A673 (cell line): Measurements from ENCODE around the gene GPR183. TPM values are rescaled to one million over a fixed set of nuclear protein-coding genes. Genes with fewer than 3 reads are reported as not detected.

Experiments used
- BruUV-seq: library from RNA; stranded (reverse); fragments of 400-500 nt; replicated peaks from 2 replicates; lab custom pipeline; 2021; lab: Mats Ljungman, UMichigan
- CTCF ChIA-PET: fragments of 300-600 bp; sonication (Branson Sonifier 250); formaldehyde crosslinking; loops from one replicate; lab custom pipeline; 2022; ENCODE audit warnings: antibody characterized with exemption; lab: Charles Lee
- POLR2A ChIA-PET: fragments of 300-600 bp; sonication (Branson Sonifier 250); formaldehyde crosslinking; loops from one replicate; lab custom pipeline; 2022; ENCODE audit warnings: antibody characterized with exemption; ENCODE audit not compliant: low non-redundant PET; lab: Charles Lee
- DNase-seq: peaks from one replicate; pipeline ENCODE4 v3.0.0-alpha.2; 2015; ENCODE audit warnings: low spot score
- H3K27ac ChIP-seq: fragments of 200-600 bp; sonication (generic); 2 replicates; pipeline ENCODE4 v1.5.1; 2016; ENCODE audit warnings: mixed run types, low read depth, mild to moderate bottlenecking, mixed read lengths, antibody characterized with exemption, low read length; ENCODE audit not compliant: poor library complexity, severe bottlenecking
- H3K27me3 ChIP-seq: fragments of 200-600 bp; sonication (generic); replicated peaks from 2 replicates; pipeline ENCODE4 v1.6.1; 2017; ENCODE audit warnings: mixed run types, low read depth, mild to moderate bottlenecking, mixed read lengths, antibody characterized with exemption, low read length; ENCODE audit not compliant: insufficient read depth, poor library complexity
- H3K36me3 ChIP-seq: fragments of 200-600 bp; sonication (generic); 2 replicates; pipeline ENCODE4 v1.6.1; 2016; ENCODE audit warnings: mixed run types, mild to moderate bottlenecking, mixed read lengths, antibody characterized with exemption, low read length; ENCODE audit not compliant: insufficient read depth, poor library complexity, severe bottlenecking
- H3K4me1 ChIP-seq: fragments of 200-600 bp; sonication (generic); 2 replicates; pipeline ENCODE4 v1.6.1; 2017; ENCODE audit warnings: mixed run types, mild to moderate bottlenecking, mixed read lengths, antibody characterized with exemption, low read length; ENCODE audit not compliant: insufficient read depth, poor library complexity, severe bottlenecking
- H3K4me3 ChIP-seq: fragments of 200-600 bp; sonication (generic); 2 replicates; pipeline ENCODE4 v1.5.1; 2016; ENCODE audit warnings: low read depth, mixed run types, mild to moderate bottlenecking, mixed read lengths, low read length; ENCODE audit not compliant: poor library complexity, severe bottlenecking
- H3K9me3 ChIP-seq: fragments of 200-600 bp; sonication (generic); 2 replicates; pipeline ENCODE4 v1.6.1; 2016; ENCODE audit warnings: mixed run types, low read depth, mild to moderate bottlenecking, mixed read lengths, antibody characterized with exemption, low read length; ENCODE audit not compliant: poor library complexity, severe bottlenecking
- CTCF ChIP-seq: fragments of 300-800, 200-600 bp; sonication (generic); conservative IDR thresholded peaks from 2 replicates; pipeline ENCODE4 v1.5.1; 2017; ENCODE audit warnings: low read depth, mild to moderate bottlenecking, antibody characterized with exemption, low read length, moderate library complexity, mixed read lengths
- EZH2 ChIP-seq: fragments of 200-600 bp; sonication (generic); IDR thresholded peaks from 2 replicates; pipeline ENCODE4 v1.6.1; 2017; ENCODE audit warnings: borderline replicate concordance, low read depth, mild to moderate bottlenecking, mixed read lengths, antibody characterized with exemption, low read length; ENCODE audit not compliant: poor library complexity, severe bottlenecking
- intact Hi-C: fragments of 100-400 bp; cut with micrococcal nuclease; formaldehyde crosslinking; loops from one replicate; pipeline ENCODE4 v1.10.0; 2022; ENCODE audit not compliant: unreplicated experiment
- total RNA-seq: library from RNA; stranded (reverse); gene quantifications from 2 replicates; pipeline ENCODE4 v1.2.3, GENCODE V29; 2021

GPR183 gene
- total RNA-seq, 1 experiment from 2014 or later = not detected

- intact Hi-C loops = no loop called here
- Histone ChIP-seq H3K4me3 (no peak overlapping the region), H3K36me3 (peaks cover 8% of the 10 kb centered on the region), H3K9me3 (no peaks in the 10 kb centered on the region), H3K4me1 (no peaks in the 10 kb centered on the region), H3K27ac (no peak overlapping the region), H3K27me3 (no peaks in the 10 kb centered on the region)
- BruUV-seq = no TSS peak
- ChIA-PET CTCF (no interaction called here), POLR2A (no interaction called here)
- no peak for DNase-seq
- no peak for TF ChIP-seq EZH2
- TF ChIP-seq CTCF = no peak
Measured at GRCh38 chr13:99339736-99340397, 32.7 kb upstream of the GPR183 start.

GRCh38 chr13:99339230-99339721 lies 32.1 kb upstream of the GPR183 start:
- intact Hi-C loops = no loop called here
- peaks cover 8% of the 10 kb centered on the region for H3K36me3 ChIP-seq
- H3K27me3 ChIP-seq = no peaks in the 10 kb centered on the region
- H3K4me1 ChIP-seq = no peaks in the 10 kb centered on the region
- no peaks in the 10 kb centered on the region for H3K9me3 ChIP-seq
- no peak overlapping the region for H3K4me3 ChIP-seq
- no peak for DNase-seq
- TF ChIP-seq EZH2 (no peak), CTCF (no peak)
- CTCF ChIA-PET = no interaction called here
- POLR2A ChIA-PET = no interaction called here
- BruUV-seq = no TSS peak
- H3K27ac ChIP-seq = no peak overlapping the region

- BruUV-seq = no TSS peak
- no peak overlapping the region for H3K27ac ChIP-seq
- no peaks in the 10 kb centered on the region for H3K27me3 ChIP-seq
- CTCF ChIA-PET = no interaction called here
- intact Hi-C loops = no loop called here
- no peaks in the 10 kb centered on the region for H3K4me1 ChIP-seq
- no peaks in the 10 kb centered on the region for H3K9me3 ChIP-seq
- H3K4me3 ChIP-seq = no peak overlapping the region
- TF ChIP-seq EZH2 (no peak), CTCF (no peak)
- POLR2A ChIA-PET = no interaction called here
- peaks cover 5% of the 10 kb centered on the region for H3K36me3 ChIP-seq
- DNase-seq = no peak
Measured at GRCh38 chr13:99335603-99336002, 28.4 kb upstream of the GPR183 start.
